Adipocyte (in vitro differentiated cells): ENCODE results near the gene GALNT16.

Source experiments
- DNase-seq: peaks from one replicate; pipeline ENCODE4 v3.0.0-alpha.2; 2015; ENCODE audit warnings: low read depth
- H3K27me3 ChIP-seq: replicated peaks from 2 replicates; pipeline ENCODE4 v1.7.0; 2013; ENCODE audit warnings: mild to moderate bottlenecking, low read length, moderate library complexity; ENCODE audit not compliant: control insufficient read depth, insufficient read depth
- H3K36me3 ChIP-seq: 2 replicates; pipeline ENCODE4 v1.7.0; 2013; ENCODE audit warnings: low read length, mild to moderate bottlenecking, moderate library complexity; ENCODE audit not compliant: control insufficient read depth, insufficient read depth, severe bottlenecking
- H3K4me1 ChIP-seq: 2 replicates; pipeline ENCODE4 v1.7.0; 2013; ENCODE audit warnings: mild to moderate bottlenecking, low read length, moderate library complexity; ENCODE audit not compliant: control insufficient read depth, insufficient read depth
- H3K4me3 ChIP-seq: 2 replicates; pipeline ENCODE4 v1.7.0; 2013; ENCODE audit warnings: mild to moderate bottlenecking, low read length, moderate library complexity
- H3K9ac ChIP-seq: 2 replicates; pipeline ENCODE4 v1.7.0; 2013; ENCODE audit warnings: mild to moderate bottlenecking, low read length, moderate library complexity
- H3K9me3 ChIP-seq: 2 replicates; pipeline ENCODE4 v1.7.0; 2013; ENCODE audit warnings: mild to moderate bottlenecking, low read length, moderate library complexity; ENCODE audit not compliant: control insufficient read depth

Gene GALNT16

GRCh38 chr14:69260861-69261564 is 1.1 kb downstream of the GALNT16 start:
- H3K9me3 ChIP-seq: no peaks in the 10 kb centered on the region
- peaks cover 22% of the 10 kb centered on the region for H3K27me3 ChIP-seq
- H3K4me1 ChIP-seq: peaks cover 25% of the 10 kb centered on the region
- H3K36me3 ChIP-seq: no peaks in the 10 kb centered on the region
- H3K4me3 ChIP-seq: peak overlapping the region; percentile 73
- DNase-seq: peak; percentile 64
- no peak overlapping the region for H3K9ac ChIP-seq

- H3K4me3 ChIP-seq: no peak overlapping the region
- peaks cover 19% of the 10 kb centered on the region for H3K4me1 ChIP-seq
- no peaks in the 10 kb centered on the region for H3K9me3 ChIP-seq
- no peak for DNase-seq
- H3K36me3 ChIP-seq: no peaks in the 10 kb centered on the region
- peaks cover 22% of the 10 kb centered on the region for H3K27me3 ChIP-seq
- H3K9ac ChIP-seq: no peak overlapping the region
These were observed 1.9 kb downstream of the GALNT16 start for GRCh38 chr14:69261761-69262331.

GRCh38 chr14:69262516-69262915 is 2.6 kb downstream of the GALNT16 start:
- Histone ChIP-seq H3K9me3 (no peaks in the 10 kb centered on the region), H3K27me3 (peaks cover 18% of the 10 kb centered on the region), H3K36me3 (no peaks in the 10 kb centered on the region), H3K4me1 (peaks cover 19% of the 10 kb centered on the region), H3K9ac (no peak overlapping the region), H3K4me3 (no peak overlapping the region)
- no peak for DNase-seq

GRCh38 chr14:69263364-69263763 is 3.4 kb downstream of the GALNT16 start:
- peak overlapping the region; percentile 56 for H3K4me3 ChIP-seq
- no peak overlapping the region for H3K9ac ChIP-seq
- peak; percentile 98 for DNase-seq
- H3K36me3 ChIP-seq: no peaks in the 10 kb centered on the region
- H3K4me1 ChIP-seq: peaks cover 26% of the 10 kb centered on the region
- peaks cover 11% of the 10 kb centered on the region for H3K27me3 ChIP-seq
- H3K9me3 ChIP-seq: no peaks in the 10 kb centered on the region

GRCh38 chr14:69263771-69264170 is 3.8 kb downstream of the GALNT16 start:
- H3K4me3 ChIP-seq: peak overlapping the region; percentile 56
- H3K36me3 ChIP-seq: no peaks in the 10 kb centered on the region
- no peaks in the 10 kb centered on the region for H3K9me3 ChIP-seq
- peaks cover 30% of the 10 kb centered on the region for H3K4me1 ChIP-seq
- H3K9ac ChIP-seq: no peak overlapping the region
- H3K27me3 ChIP-seq: peaks cover 7% of the 10 kb centered on the region
- DNase-seq: no peak

GRCh38 chr14:69266572-69267345 is 6.8 kb downstream of the GALNT16 start:
- H3K36me3 ChIP-seq: no peaks in the 10 kb centered on the region
- no peaks in the 10 kb centered on the region for H3K9me3 ChIP-seq
- H3K27me3 ChIP-seq: no peaks in the 10 kb centered on the region
- H3K4me3 ChIP-seq: no peak overlapping the region
- peaks cover 31% of the 10 kb centered on the region for H3K4me1 ChIP-seq
- DNase-seq: no peak
- H3K9ac ChIP-seq: no peak overlapping the region

- Histone ChIP-seq H3K9me3 (no peaks in the 10 kb centered on the region), H3K4me3 (no peak overlapping the region), H3K4me1 (peaks cover 31% of the 10 kb centered on the region), H3K36me3 (no peaks in the 10 kb centered on the region), H3K9ac (no peak overlapping the region), H3K27me3 (no peaks in the 10 kb centered on the region)
- no peak for DNase-seq
These were observed 7.5 kb downstream of the GALNT16 start for GRCh38 chr14:69267492-69267891.

GRCh38 chr14:69268223-69268622 is 8.3 kb downstream of the GALNT16 start:
- Histone ChIP-seq H3K4me1 (peaks cover 27% of the 10 kb centered on the region), H3K27me3 (no peaks in the 10 kb centered on the region), H3K9ac (peak overlapping the region; percentile 32), H3K9me3 (no peaks in the 10 kb centered on the region), H3K4me3 (no peak overlapping the region), H3K36me3 (no peaks in the 10 kb centered on the region)
- DNase-seq: peak; percentile 45

GRCh38 chr14:69268763-69269162 is 8.8 kb downstream of the GALNT16 start:
- no peaks in the 10 kb centered on the region for H3K9me3 ChIP-seq
- H3K27me3 ChIP-seq: no peaks in the 10 kb centered on the region
- no peak overlapping the region for H3K9ac ChIP-seq
- no peak overlapping the region for H3K4me3 ChIP-seq
- H3K4me1 ChIP-seq: peaks cover 23% of the 10 kb centered on the region
- DNase-seq: peak; percentile 35
- H3K36me3 ChIP-seq: no peaks in the 10 kb centered on the region

GRCh38 chr14:69269381-69269780 is 9.4 kb downstream of the GALNT16 start:
- Histone ChIP-seq H3K9me3 (no peaks in the 10 kb centered on the region), H3K4me3 (no peak overlapping the region), H3K27me3 (no peaks in the 10 kb centered on the region), H3K36me3 (no peaks in the 10 kb centered on the region), H3K9ac (no peak overlapping the region), H3K4me1 (peaks cover 18% of the 10 kb centered on the region)
- no peak for DNase-seq

- DNase-seq: no peak
- H3K36me3 ChIP-seq: no peaks in the 10 kb centered on the region
- no peak overlapping the region for H3K4me3 ChIP-seq
- no peaks in the 10 kb centered on the region for H3K9me3 ChIP-seq
- no peak overlapping the region for H3K9ac ChIP-seq
- peaks cover 18% of the 10 kb centered on the region for H3K4me1 ChIP-seq
- H3K27me3 ChIP-seq: no peaks in the 10 kb centered on the region
These were observed 10.1 kb downstream of the GALNT16 start for GRCh38 chr14:69270097-69270496.
